Measurements from ENCODE around the gene PRKG1. TPM values are rescaled to one million over a fixed set of nuclear protein-coding genes. Genes with fewer than 3 reads are reported as not detected.

Gene PRKG1
- total and polyA plus RNA-seq, 2 of the 8 experiments (the other 6 are each of a cell fraction or from before 2014, with no cell fraction given): 4.2 to 15.2 TPM

- no peak overlapping the region for H2BK15ac ChIP-seq (ENCODE audit: low read length)
- H3K14ac ChIP-seq (ENCODE audit: insufficient read length): no peak overlapping the region
- no peak overlapping the region for H3K56ac ChIP-seq (replicated peaks; ENCODE audit: insufficient read length, low read depth, low read length)
- CTCF ChIA-PET (ENCODE audit: partially characterized antibody): interaction anchor here (1.3 kb wide), 1 partner anchor 27 kb away, joined by 4 read pairs; no protein-coding TSS in a partner anchor
- H3K9me3 ChIP-seq (ENCODE audit: insufficient read depth in 2 of 2, low read depth in 1 of 2, low read length in 1 of 2): no peaks in the 10 kb centered on the region
- no peak overlapping the region for H4K8ac ChIP-seq (ENCODE audit: extremely low read depth, insufficient read depth, low read length)
- H2BK12ac ChIP-seq (ENCODE audit: low read depth, low read length): no peak overlapping the region
- H3K79me1 ChIP-seq (ENCODE audit: low read depth, low read length): no peaks in the 10 kb centered on the region
- H3K9ac ChIP-seq (replicated peaks in 1 of 4; ENCODE audit: extremely low read depth in 1 of 4, low read depth in 3 of 4, low read length in 3 of 4): no peak overlapping the region
- H3K4me3 ChIP-seq (ENCODE audit: extremely low read depth in 1 of 4, insufficient read depth in 2 of 4, low read depth in 3 of 4, low read length in 4 of 4): no peak overlapping the region; a peak in 1 of 8 replicates
- no peak overlapping the region for H3K4me2 ChIP-seq (ENCODE audit: insufficient read depth in 1 of 2, low read depth in 2 of 2, low read length in 2 of 2)
- DNase-seq (ENCODE audit: low read depth in 1 of 2, low spot score in 2 of 2): no peak
- no peak for FAIRE-seq
- no peak overlapping the region for H4K5ac ChIP-seq (ENCODE audit: insufficient read length, low read depth, low read length)
- H2AFZ ChIP-seq (ENCODE audit: low read length): no peak overlapping the region
- H3K27me3 ChIP-seq (replicated peaks in 1 of 4; ENCODE audit: control insufficient read depth in 3 of 4, extremely low read depth in 1 of 4, insufficient read depth in 3 of 4, low read length in 3 of 4): no peaks in the 10 kb centered on the region
- no peak overlapping the region for H3K27ac ChIP-seq (ENCODE audit: low read depth, low read length)
- no peak overlapping the region; the same call in 1 of the 2 replicates for H2BK5ac ChIP-seq (ENCODE audit: low read depth, low read length)
- H2BK20ac ChIP-seq (ENCODE audit: low read length): no peak overlapping the region
- no peak overlapping the region for H3K4ac ChIP-seq (replicated peaks; ENCODE audit: insufficient read length, low read depth, low read length)
- peaks cover 0 to 36% of the 10 kb centered on the region in 2 experiments; a peak in 3 of 4 replicates for H3K79me2 ChIP-seq (ENCODE audit: control insufficient read depth in 1 of 2, insufficient read depth in 2 of 2, low read length in 2 of 2)
- no peaks in the 10 kb centered on the region for H3K23me2 ChIP-seq (ENCODE audit: low read depth, low read length)
- H2BK120ac ChIP-seq (replicated peaks; ENCODE audit: low read depth, low read length): peak overlapping the region; percentile 36
- H4K91ac ChIP-seq (replicated peaks; ENCODE audit: insufficient read length, low read length): peak overlapping the region; percentile 3
- no peak overlapping the region for H2AK5ac ChIP-seq (ENCODE audit: low read depth, low read length)
- H3K23ac ChIP-seq (ENCODE audit: insufficient read length): no peak overlapping the region
- H3K18ac ChIP-seq (ENCODE audit: extremely low read depth, low read length): no peak overlapping the region
- POLR2A ChIA-PET (ENCODE audit: partially characterized antibody): interaction anchor here (1.2 to 2.4 kb wide), 4 partner anchors 10 to 14 kb away, joined by 3 to 9 read pairs (median 6); no protein-coding TSS in a partner anchor
- no peaks in the 10 kb centered on the region for H4K20me1 ChIP-seq (replicated peaks in 1 of 2; ENCODE audit: control insufficient read depth in 1 of 2, insufficient read depth in 2 of 2, low read length in 2 of 2)
- peaks cover 0 to 25% (median 4%) of the 10 kb centered on the region in 4 experiments; a peak in 5 of 7 replicates for H3K4me1 ChIP-seq (replicated peaks in 1 of 4; ENCODE audit: control insufficient read depth in 3 of 4, insufficient read depth in 4 of 4, low read length in 3 of 4)
- no peaks in the 10 kb centered on the region for H3K36me3 ChIP-seq (ENCODE audit: control insufficient read depth in 2 of 4, insufficient read depth in 4 of 4, low read length in 3 of 4)
- TF ChIP-seq TBP (IDR thresholded peaks at IDR 0.05; ENCODE audit: low read depth, low read length): no peak
- no peak for TF ChIP-seq GTF2F1 (IDR thresholded peaks at IDR 0.05; ENCODE audit: borderline replicate concordance, low read depth, low read length)
- no peak for TF ChIP-seq TCF12 (IDR thresholded peaks at IDR 0.05; ENCODE audit: low read depth, low read length)
- TF ChIP-seq POLR2AphosphoS5 (IDR thresholded peaks at IDR 0.05; ENCODE audit: low read depth, low read length): no peak
- no peak for TF ChIP-seq CBX8 (IDR thresholded peaks at IDR 0.05; ENCODE audit: borderline replicate concordance, low read depth, low read length)
- TF ChIP-seq SP4 (IDR thresholded peaks at IDR 0.05; ENCODE audit: low read length): no peak
- no peak for TF ChIP-seq BACH1 (IDR thresholded peaks at IDR 0.05; ENCODE audit: low read length)
- TF ChIP-seq KDM4A (IDR thresholded peaks at IDR 0.05; ENCODE audit: low read depth, low read length, severe bottlenecking): no peak
- no peak for TF ChIP-seq BCL11A (IDR thresholded peaks at IDR 0.05; ENCODE audit: low read depth in 2 of 2, low read length in 2 of 2)
- TF ChIP-seq NANOG (IDR thresholded peaks at IDR 0.05; ENCODE audit: insufficient read depth, low read depth, low read length, poor library complexity, severe bottlenecking): no peak
- TF ChIP-seq JUND (IDR thresholded peaks at IDR 0.05; ENCODE audit: low read length): no peak
- TF ChIP-seq RBBP5 (IDR thresholded peaks at IDR 0.05; ENCODE audit: borderline replicate concordance, low read depth, low read length): no peak
- TF ChIP-seq CTCF (IDR thresholded peaks at IDR 0.05; ENCODE audit: control extremely low read depth in 1 of 3, insufficient read depth in 1 of 3, low read depth in 1 of 3, low read length in 3 of 3): no peak
Observed at GRCh38 chr10:52043811-52044210, 969.5 kb downstream of the PRKG1 start.

Measured in H1 (cell line).